Aorta (tissue), 5 donors: ENCODE measurements around the gene RASA3. TPM values are rescaled to one million over a fixed set of nuclear protein-coding genes. Genes with fewer than 3 reads are reported as not detected.
"Not testable (repeated sequence)": the region's sequence is repeated elsewhere in the genome, so short reads cannot be mapped to it uniquely, and the experiment has no call there.

Experiments used
- ATAC-seq: fragments of 200-7000 bp; cut with Tn5 transposase; one replicate; pipeline ENCODE4 v1.9.1; 2022; ENCODE audit warnings: moderate library complexity; ENCODE audit not compliant: low FRiP score
- DNase-seq, 2 donors: peaks; one replicate each; pipeline ENCODE4 v3.0.0-alpha.2; 2020
- H3K27ac ChIP-seq, 2 donors: one replicate each; pipeline ENCODE4 v1.5.1; 2013; ENCODE audit warnings: low read length in 2 of 2, mild to moderate bottlenecking in 2 of 2, moderate library complexity in 2 of 2, control low read depth in 1 of 2, inconsistent platforms in 1 of 2, low read depth in 1 of 2
- H3K27me3 ChIP-seq, 2 donors: one replicate each; pipeline ENCODE4 v1.6.1; 2013; ENCODE audit warnings: control low read depth in 1 of 2, low read length in 1 of 2, mild to moderate bottlenecking in 1 of 2, moderate library complexity in 1 of 2; ENCODE audit not compliant: insufficient read depth in 2 of 2, control insufficient read depth in 1 of 2
- H3K36me3 ChIP-seq, 2 donors: one replicate each; pipeline ENCODE4 v1.6.1; 2013; ENCODE audit warnings: control low read depth in 1 of 2, low read length in 1 of 2, mild to moderate bottlenecking in 1 of 2; ENCODE audit not compliant: insufficient read depth in 2 of 2, control insufficient read depth in 1 of 2
- H3K4me1 ChIP-seq, 2 donors: one replicate each; pipeline ENCODE4 v1.6.1; 2013; ENCODE audit warnings: low read length in 2 of 2, control low read depth in 1 of 2, mild to moderate bottlenecking in 1 of 2, moderate library complexity in 1 of 2; ENCODE audit not compliant: insufficient read depth in 2 of 2, control insufficient read depth in 1 of 2
- H3K4me3 ChIP-seq, 2 donors: one replicate each; pipeline ENCODE4 v1.5.1; 2013; ENCODE audit warnings: low read length in 2 of 2, control low read depth in 1 of 2, mild to moderate bottlenecking in 1 of 2
- H3K9me3 ChIP-seq: one replicate; pipeline ENCODE4 v1.6.1; 2013; ENCODE audit warnings: mild to moderate bottlenecking, low read length; ENCODE audit not compliant: control insufficient read depth
- WGBS, 2 donors: extraction: QIAGEN DNeasy Blood & Tissue Kit; methylation state at CpG; one replicate each; pipeline ENCODE4 v1.1.7; 2013; 5-methylcytosine and 5-hydroxymethylcytosine counted together
- intact Hi-C, 2 donors: fragments of 100-400 bp; cut with DNase I; formaldehyde crosslinking; loops; one replicate each; pipeline versions ENCODE4 v1.14.2 to v1.15.0; 2022
- polyA plus RNA-seq, 2 donors: library from polyadenylated mRNA; stranded (reverse); fragments of 200-250 nt; gene quantifications; one replicate each; pipeline ENCODE4 v1.2.3, GENCODE V29; 2013
- total RNA-seq, 2 donors: library from RNA; stranded (reverse); fragmentation: NEBNext Ultra II Directional; extraction: Animal tissue kit (Norgen Biotek cat#: 25700); gene quantifications; one replicate each; pipeline ENCODE4 v1.2.1, GENCODE V29; 2021
- donor health status: healthy with polysubstance abuse.
- donor health status: Bipolar disorder and iron deficiency.
- donor health status: DM: no; HTN: no; CAD: no.
- donor health status: DM: no; HTN: no; CAD: no.
- donor health status: DM: yes; HTN: yes; CAD: no.

The RASA3 gene
- total and polyA plus RNA-seq, 4 donors: 8.1 to 42.3 (median 28.9) TPM

- no peaks in the 10 kb centered on the region for H3K27me3 ChIP-seq
- no peak for ATAC-seq
- no peak for DNase-seq
- H3K9me3 ChIP-seq: no peaks in the 10 kb centered on the region
- WGBS, 2 donors: 74 to 83% methylated on average over 25 of the region's 25 CpGs
- H3K4me1 ChIP-seq: no peaks in the 10 kb centered on the region
- no peak overlapping the region for H3K4me3 ChIP-seq
- H3K27ac ChIP-seq: peak overlapping the region in 1 of 2 donors; percentile 37
- intact Hi-C loops: loop anchor here (2.0 kb wide), 1 partner anchor 35 kb away; no protein-coding TSS in a partner anchor
- H3K36me3 ChIP-seq: no peaks in the 10 kb centered on the region
Measured at GRCh38 chr13:114099918-114100445, 32.4 kb downstream of the RASA3 start.

- H3K27ac ChIP-seq: no peak overlapping the region
- no peaks in the 10 kb centered on the region for H3K36me3 ChIP-seq
- no peaks in the 10 kb centered on the region for H3K9me3 ChIP-seq
- H3K4me3 ChIP-seq: no peak overlapping the region
- intact Hi-C loops: loop anchor here (2.0 kb wide), 1 partner anchor 34 kb away; no protein-coding TSS in a partner anchor
- H3K4me1 ChIP-seq: no peaks in the 10 kb centered on the region
- peak; percentile 86 for ATAC-seq
- no peaks in the 10 kb centered on the region for H3K27me3 ChIP-seq
- 0 to 7% methylated on average over 13 to 15 of the region's 15 CpGs for WGBS, 2 donors
- DNase-seq: peak; percentile 91 to 95
Measured at GRCh38 chr13:114099191-114099590, 33.2 kb downstream of the RASA3 start.

GRCh38 chr13:114098689-114099056, 33.8 kb downstream of the RASA3 start:
- H3K36me3 ChIP-seq, DNase-seq, H3K4me1 ChIP-seq, ATAC-seq, H3K9me3 ChIP-seq, H3K27me3 ChIP-seq, H3K4me3 ChIP-seq, H3K27ac ChIP-seq: not testable (repeated sequence)
- intact Hi-C loops: loop anchor here (2.0 kb wide), 1 partner anchor 34 kb away; no protein-coding TSS in a partner anchor
- 37 to 50% methylated on average over 8 to 11 of the region's 14 CpGs for WGBS, 2 donors

- 88 to 89% methylated on average over 27 of the region's 27 CpGs for WGBS, 2 donors
- H3K36me3 ChIP-seq: no peaks in the 10 kb centered on the region
- no peak overlapping the region for H3K27ac ChIP-seq
- peak; percentile 47 to 71 for DNase-seq
- no peaks in the 10 kb centered on the region for H3K27me3 ChIP-seq
- H3K4me1 ChIP-seq: no peaks in the 10 kb centered on the region
- H3K9me3 ChIP-seq: no peaks in the 10 kb centered on the region
- H3K4me3 ChIP-seq: no peak overlapping the region
- intact Hi-C loops: loop anchor here (2.0 kb wide), 1 partner anchor 33 kb away; no protein-coding TSS in a partner anchor
- ATAC-seq: no peak
Measured at GRCh38 chr13:114097893-114098688, 34.3 kb downstream of the RASA3 start.

GRCh38 chr13:114097212-114097892, 35.1 kb downstream of the RASA3 start:
- no peak overlapping the region for H3K27ac ChIP-seq
- no peaks in the 10 kb centered on the region for H3K4me1 ChIP-seq
- no peaks in the 10 kb centered on the region for H3K9me3 ChIP-seq
- ATAC-seq: no peak
- DNase-seq: peak; percentile 33 to 63
- no peaks in the 10 kb centered on the region for H3K36me3 ChIP-seq
- intact Hi-C loops: no loop called here
- 93 to 94% methylated on average over 25 of the region's 25 CpGs for WGBS, 2 donors
- H3K27me3 ChIP-seq: no peaks in the 10 kb centered on the region
- H3K4me3 ChIP-seq: no peak overlapping the region

- H3K4me3 ChIP-seq: no peak overlapping the region
- ATAC-seq: no peak
- WGBS, 2 donors: 93 to 95% methylated on average over 18 of the region's 18 CpGs
- no peaks in the 10 kb centered on the region for H3K27me3 ChIP-seq
- no peaks in the 10 kb centered on the region for H3K36me3 ChIP-seq
- H3K27ac ChIP-seq: no peak overlapping the region
- intact Hi-C loops: no loop called here
- no peaks in the 10 kb centered on the region for H3K4me1 ChIP-seq
- no peaks in the 10 kb centered on the region for H3K9me3 ChIP-seq
- peak in 1 of 2 donors; percentile 33 for DNase-seq
Measured at GRCh38 chr13:114096811-114097211, 35.6 kb downstream of the RASA3 start.

GRCh38 chr13:114096031-114096485, 36.4 kb downstream of the RASA3 start:
- no peaks in the 10 kb centered on the region for H3K27me3 ChIP-seq
- no peaks in the 10 kb centered on the region for H3K36me3 ChIP-seq
- H3K4me3 ChIP-seq: no peak overlapping the region
- 92 to 93% methylated on average over 24 of the region's 24 CpGs for WGBS, 2 donors
- H3K9me3 ChIP-seq: no peaks in the 10 kb centered on the region
- no peaks in the 10 kb centered on the region for H3K4me1 ChIP-seq
- intact Hi-C loops: no loop called here
- DNase-seq: peak; percentile 38 to 67
- ATAC-seq: no peak
- no peak overlapping the region for H3K27ac ChIP-seq

GRCh38 chr13:114095486-114095885, 36.9 kb downstream of the RASA3 start:
- no peaks in the 10 kb centered on the region for H3K9me3 ChIP-seq
- H3K4me3 ChIP-seq: no peak overlapping the region
- intact Hi-C loops: no loop called here
- no peak for ATAC-seq
- WGBS, 2 donors: 70 to 83% methylated on average over 4 of the region's 4 CpGs
- no peaks in the 10 kb centered on the region for H3K36me3 ChIP-seq
- DNase-seq: peak in 1 of 2 donors; percentile 13
- H3K27me3 ChIP-seq: no peaks in the 10 kb centered on the region
- no peaks in the 10 kb centered on the region for H3K4me1 ChIP-seq
- H3K27ac ChIP-seq: no peak overlapping the region
